ENCODE measurements around the gene RASGRP1.

The RASGRP1 gene

GRCh38 chr15:38504680-38505467 lies 59.7 kb downstream of the RASGRP1 start:
- no peak for DNase-seq (ENCODE audit: low spot score)

DNA sequence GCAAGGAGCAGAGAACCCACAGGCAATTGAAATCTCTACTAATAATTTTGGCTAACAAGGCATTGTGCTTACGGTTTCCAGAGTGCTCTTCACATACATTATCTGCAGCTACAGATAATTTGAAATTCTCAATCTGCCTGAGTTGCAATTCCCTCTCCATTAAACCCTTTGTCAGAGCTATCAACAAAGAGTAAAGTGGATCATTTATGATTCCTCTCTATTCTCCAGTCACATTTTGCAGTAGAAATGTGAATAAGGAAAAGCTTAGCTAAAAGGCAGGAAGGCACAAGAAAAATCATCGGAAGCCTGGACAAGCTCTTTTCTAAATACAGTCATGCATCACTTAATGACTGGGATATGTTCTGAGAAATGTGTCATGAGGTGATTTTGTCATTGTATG lies 61.1 kb downstream of the RASGRP1 start:
- no peak for DNase-seq (ENCODE audit: low spot score)

GRCh38 chr15:38499651-38500050 lies 65.0 kb downstream of the RASGRP1 start:
- no peak for DNase-seq (ENCODE audit: low spot score)

DNA sequence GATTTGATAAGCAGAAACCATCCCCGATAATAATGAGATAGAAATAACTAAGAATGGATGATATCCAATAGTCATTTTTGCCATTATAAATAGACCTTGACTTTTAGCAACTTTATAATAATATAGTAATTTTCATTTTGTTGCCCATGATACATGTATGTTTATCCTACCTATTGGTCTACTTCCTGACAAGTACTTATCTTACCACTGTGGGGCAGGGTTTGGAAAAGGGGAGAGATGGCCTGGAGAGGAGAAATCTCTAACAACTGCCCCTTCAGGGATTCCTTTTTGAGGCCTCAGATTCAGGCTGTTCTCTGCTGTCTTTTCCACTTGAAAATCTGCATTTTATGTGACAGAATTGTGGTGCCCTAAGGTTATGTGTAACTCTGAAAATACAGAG lies 68.5 kb downstream of the RASGRP1 start:
- no peak for DNase-seq (ENCODE audit: low spot score)

- DNase-seq (ENCODE audit: low spot score) = peak; percentile 25
These were observed 74.2 kb downstream of the RASGRP1 start for GRCh38 chr15:38490242-38490922.

DNA sequence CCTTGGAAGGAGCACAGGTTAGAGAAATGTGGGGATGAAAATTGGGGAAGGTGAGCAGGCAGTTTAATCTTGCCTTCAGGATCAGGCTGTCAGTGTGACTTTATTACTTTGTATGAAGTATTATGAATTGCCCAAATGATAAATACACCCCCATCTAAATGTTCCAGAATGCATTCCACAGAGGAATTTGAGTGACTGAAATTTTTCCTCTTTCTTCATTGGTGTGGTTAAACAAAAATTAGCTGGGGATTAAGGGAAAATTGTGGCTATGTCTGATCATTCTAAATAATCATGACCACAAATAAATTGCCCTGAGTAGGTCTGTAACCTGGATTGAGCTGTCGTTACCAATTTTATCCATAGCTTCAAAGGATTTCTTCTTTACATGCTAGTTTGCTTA lies 77.2 kb downstream of the RASGRP1 start:
- DNase-seq (ENCODE audit: low spot score) = no peak

DNA sequence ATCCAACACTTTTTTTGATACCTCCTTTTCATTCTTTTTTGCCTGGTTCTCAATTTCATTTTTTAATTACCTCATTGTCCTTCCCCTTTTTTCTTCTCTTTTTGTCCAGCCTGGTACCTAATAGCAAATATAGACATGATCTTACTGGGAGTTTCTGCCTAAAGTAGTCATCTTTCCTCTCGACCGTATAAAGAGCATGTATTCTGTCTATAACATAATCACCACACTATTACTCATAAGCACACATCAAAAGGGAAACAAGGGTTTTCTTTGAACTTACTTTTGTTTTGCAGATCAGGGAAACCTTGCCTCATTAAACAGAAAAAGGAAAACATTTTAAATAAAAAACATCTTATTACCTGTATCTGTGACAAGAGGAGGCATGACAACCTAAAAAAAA lies 77.7 kb downstream of the RASGRP1 start:
- no peak for DNase-seq (ENCODE audit: low spot score)

DNA sequence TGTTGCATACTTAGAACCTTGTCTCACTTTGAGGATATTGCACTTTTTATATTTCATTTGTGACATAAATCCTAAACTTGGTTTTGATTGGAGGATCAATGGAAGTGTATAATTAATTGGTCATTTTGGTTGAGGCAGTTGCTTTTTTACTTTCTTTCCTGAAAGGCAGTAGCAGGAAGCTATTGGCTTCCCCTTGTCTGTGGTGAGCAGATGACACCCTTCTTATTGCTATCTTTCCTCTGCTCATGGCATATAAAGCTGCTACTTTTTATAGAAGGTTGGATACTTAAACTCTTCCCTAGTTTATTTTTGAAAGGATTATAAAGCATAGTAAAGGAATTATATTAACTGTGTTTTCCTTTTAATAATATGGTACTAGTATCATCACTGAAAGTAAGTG lies 82.0 kb downstream of the RASGRP1 start:
- no peak for DNase-seq (ENCODE audit: low spot score)

DNA sequence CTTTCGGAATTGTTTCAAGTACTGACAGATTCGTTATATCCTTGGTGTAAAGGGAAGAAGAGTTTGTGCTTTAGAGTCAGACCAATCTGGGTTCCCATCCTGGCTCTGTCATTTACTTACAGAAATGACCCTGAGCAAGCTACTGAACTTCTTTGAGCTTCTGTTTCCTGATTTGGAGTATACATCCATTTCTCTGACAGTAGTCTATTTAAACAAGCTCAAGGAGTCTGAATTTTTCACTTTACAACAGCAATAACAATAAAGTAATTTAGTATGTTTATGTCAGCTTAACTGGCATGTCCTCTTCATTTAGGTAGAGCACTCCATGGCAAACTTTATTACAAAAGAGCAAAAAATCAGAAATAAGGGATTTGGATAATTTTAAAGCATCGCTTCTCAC lies 82.9 kb downstream of the RASGRP1 start:
- no peak for DNase-seq (ENCODE audit: low spot score)

DNA sequence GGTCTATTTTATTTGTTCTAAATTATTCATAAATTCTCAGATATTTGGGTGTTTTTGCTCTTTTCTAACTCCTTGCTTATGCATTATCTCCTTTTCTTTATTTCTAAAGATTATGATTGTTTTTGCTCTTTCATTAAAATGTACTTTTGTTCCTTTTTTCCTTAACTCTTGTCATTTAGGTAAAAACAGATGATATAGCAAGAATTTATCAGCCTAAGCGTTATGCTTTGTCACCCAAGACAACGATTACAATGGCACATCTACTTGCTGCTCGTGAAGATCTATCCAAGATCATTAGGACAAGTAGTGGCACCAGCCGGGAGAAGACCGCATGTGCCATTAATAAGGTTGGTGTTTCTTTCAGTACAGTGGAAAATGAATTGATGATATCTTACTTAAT lies 83.5 kb downstream of the RASGRP1 start:
- no peak for DNase-seq (ENCODE audit: low spot score)

DNA sequence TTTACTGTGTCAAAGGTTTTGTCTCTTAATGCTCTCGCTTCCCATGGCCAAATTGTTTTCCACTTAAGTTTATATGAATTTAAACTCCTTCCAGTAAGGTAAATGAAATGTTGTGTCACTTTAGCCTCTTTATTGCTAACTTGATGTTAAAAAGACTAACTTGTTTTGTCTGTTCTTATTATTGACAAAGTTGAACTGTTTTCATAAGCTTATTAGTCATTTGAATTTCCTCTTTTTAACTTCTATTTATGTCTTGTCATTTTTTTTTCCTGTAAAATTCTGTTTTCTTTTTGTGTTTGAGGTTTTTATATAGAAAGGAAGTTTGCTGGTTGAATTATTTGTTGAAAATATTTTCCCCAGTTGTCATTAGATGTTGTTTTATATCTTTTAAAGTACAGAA lies 84.9 kb downstream of the RASGRP1 start:
- DNase-seq (ENCODE audit: low spot score) = no peak

- DNase-seq (ENCODE audit: low spot score) = no peak
These were observed 85.3 kb downstream of the RASGRP1 start for GRCh38 chr15:38479266-38479665.

DNA sequence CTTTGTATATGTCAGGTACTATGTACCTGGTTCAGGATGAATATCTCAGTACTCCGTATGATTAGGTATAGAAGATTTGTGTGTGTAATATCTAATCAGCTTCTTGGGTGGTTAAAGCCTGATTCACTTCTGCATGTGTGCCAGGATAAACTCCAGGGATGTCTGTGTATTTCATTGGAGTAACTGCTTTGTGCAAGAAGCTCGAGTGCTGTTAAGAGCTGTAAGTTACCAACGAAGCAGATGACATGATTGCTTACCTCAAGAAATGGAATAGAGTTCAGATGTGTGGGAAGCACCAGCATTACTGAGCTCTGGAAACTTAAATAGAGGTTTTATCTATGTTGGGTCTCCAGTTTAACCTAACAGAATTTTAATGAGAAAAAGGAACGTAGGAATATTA lies 87.0 kb downstream of the RASGRP1 start:
- no peak for DNase-seq (ENCODE audit: low spot score)

- no peak for DNase-seq (ENCODE audit: low spot score)
These were observed 88.5 kb downstream of the RASGRP1 start for GRCh38 chr15:38476120-38476519.

GRCh38 chr15:38475361-38475760 lies 89.3 kb downstream of the RASGRP1 start:
- no peak for DNase-seq (ENCODE audit: low spot score)

- DNase-seq (ENCODE audit: low spot score) = peak; percentile 54
These were observed 90.4 kb downstream of the RASGRP1 start for GRCh38 chr15:38474155-38474757.

DNA sequence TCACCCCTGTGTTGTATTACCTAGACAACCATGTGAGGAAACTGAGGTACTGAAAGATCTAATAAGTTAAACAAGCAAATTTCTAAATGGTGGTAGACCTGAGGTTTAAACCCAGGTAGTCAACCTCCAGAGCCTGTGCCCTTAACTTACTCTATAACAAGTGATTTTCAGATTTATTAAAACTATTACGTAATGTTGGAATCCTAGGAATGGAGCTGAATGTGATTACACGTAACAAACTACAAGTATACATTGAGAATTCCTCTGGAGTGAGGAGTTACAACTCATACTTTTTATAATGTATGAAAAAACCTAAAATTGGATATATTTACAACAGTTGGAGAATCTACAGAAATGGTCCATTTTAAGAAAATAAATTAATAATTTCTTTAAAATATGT lies 92.6 kb downstream of the RASGRP1 start:
- no peak for DNase-seq (ENCODE audit: low spot score)

- DNase-seq (ENCODE audit: low spot score) = no peak
These were observed 93.8 kb downstream of the RASGRP1 start for GRCh38 chr15:38470816-38471215.

DNA sequence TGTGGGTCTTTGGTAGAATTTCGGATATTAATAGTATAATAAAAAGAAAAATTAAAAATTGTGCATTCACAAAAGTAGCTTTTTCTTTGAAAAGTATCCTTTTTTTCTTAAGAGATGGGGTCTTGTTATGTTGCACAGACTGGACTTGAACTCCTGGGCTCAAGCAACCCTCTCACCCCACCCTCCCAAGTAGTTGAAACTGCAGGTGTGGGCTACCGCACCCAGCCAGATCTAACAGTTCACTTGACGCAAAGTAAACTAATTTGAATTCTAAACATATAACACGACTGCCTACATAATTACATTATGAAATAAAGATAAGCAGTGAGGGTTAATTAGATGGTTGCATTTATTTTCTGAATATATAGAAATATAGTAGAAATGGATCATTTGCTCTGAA lies 99.9 kb downstream of the RASGRP1 start:
- no peak for DNase-seq (ENCODE audit: low spot score)

- no peak for DNase-seq (ENCODE audit: low spot score)
These were observed 100.7 kb downstream of the RASGRP1 start for GRCh38 chr15:38463893-38464292.

DNA sequence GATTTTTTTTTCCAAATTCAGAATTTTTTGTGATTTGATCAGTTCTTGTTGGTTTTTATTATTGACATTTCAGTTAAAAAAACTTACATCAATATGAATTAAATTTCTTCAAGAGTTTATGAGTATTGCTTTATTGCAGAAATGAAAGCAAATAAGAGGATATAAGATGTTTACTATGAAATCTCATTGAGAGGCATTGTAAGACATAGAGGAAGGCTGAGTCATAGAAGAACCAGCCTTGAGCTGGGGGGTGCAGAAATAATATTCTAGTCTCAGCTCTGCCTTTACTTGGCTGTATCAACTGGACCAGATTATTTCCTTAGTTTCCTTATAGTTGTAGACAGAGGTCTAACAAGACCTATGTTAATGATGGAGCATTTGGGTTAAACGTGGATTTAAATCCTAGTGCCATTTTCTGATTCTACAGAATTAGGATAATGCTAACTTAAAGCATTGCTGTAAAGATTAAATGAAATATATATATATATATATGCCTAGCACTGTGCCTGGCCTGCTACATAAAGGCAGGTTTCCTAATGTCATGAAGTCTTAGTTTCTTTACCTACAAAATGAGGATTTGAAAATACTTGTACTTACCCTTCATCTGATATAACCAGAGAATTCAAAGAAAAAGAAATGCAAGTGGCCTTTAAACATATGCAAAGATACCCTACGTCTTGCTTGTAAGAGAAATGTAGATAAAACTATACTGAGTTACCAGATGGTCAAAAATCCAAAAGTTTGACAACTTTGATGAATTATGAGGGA lies 103.4 kb downstream of the RASGRP1 start:
- DNase-seq (ENCODE audit: low spot score) = peak; percentile 32

- no peak for DNase-seq (ENCODE audit: low spot score)
These were observed 104.1 kb downstream of the RASGRP1 start for GRCh38 chr15:38460543-38460942.

DNA sequence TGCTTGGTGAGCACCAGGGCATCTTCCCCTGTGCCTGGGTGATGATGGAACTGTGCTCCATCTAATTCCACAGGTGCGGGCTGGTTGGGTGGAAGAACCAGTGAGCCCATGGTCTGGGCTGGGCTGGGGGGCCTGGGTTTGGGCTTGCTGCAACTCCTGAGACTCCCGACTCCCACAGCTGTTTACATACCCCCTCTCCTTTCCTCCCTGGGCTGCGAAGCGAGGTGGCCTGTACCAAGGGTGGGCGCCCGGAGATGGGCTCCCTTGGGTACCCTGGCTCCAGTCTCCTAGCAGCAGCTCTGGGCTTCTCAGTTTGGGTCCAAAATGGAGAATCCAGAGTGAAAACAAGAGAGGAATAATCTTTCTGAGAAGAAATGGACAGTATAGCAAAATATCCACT lies 105.1 kb downstream of the RASGRP1 start:
- no peak for DNase-seq (ENCODE audit: low spot score)
